ENCODE results near the gene LRRC45.

The LRRC45 gene

DNA sequence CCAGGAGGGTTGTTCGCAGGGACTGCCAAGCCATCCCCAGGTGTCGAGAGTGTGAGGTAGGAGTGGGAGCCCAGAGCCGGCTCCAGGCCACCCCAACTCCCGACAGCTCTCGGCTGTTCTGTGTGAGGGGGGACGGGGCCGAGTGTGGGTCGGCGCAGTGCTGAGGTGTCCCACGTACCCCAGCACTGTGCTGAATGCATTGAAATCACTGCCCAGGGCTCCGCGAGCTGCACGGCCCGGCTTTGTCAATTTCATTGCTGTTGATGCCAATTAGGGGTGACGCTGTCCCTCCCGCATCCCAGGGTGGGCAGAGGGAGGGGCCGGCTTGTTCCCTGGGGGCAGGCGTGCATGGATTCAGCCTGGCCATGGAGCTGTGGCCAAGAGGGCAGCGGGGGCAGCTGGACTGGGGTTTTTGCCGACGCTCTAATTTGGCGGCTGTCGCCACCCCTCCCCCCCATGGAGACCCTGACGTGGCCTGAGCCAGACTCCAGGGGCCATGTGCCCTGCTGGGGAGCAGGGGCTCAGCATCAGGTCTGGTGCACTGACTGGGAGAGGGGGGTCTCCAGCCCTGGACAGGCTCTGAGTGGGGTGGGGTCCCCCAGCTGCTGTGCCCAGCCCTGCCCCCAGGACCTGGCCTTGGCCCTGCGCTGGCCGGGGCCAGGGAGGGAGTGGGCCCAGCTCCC, 14.7 kb upstream of the LRRC45 start:
- no peak for DNase-seq (ENCODE audit: low read depth)

DNA sequence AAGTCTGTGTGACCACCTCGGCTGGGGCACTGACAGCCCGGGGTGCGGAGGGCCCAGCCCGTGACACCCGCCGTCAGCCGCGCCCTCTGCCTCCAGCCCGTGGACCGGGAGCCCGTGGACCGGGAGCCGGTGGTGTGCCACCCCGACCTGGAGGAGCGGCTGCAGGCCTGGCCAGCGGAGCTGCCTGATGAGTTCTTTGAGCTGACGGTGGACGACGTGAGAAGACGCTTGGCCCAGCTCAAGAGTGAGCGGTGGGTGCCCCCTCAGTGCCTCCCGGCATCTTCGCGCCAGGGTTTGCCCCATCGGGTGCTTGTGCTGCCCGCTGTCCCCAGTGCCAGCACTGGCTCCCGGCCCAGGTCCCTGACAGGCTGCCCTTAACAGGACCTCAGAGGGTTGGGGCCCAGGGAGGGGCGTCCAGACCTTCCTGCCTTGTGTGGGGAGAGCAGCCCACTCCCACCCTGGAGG, 14.1 kb upstream of the LRRC45 start:
- DNase-seq (ENCODE audit: low read depth) = no peak

GRCh38 chr17:82009413-82009812, 13.7 kb upstream of the LRRC45 start:
- DNase-seq (ENCODE audit: low read depth) = no peak

- DNase-seq (ENCODE audit: low read depth) = no peak
Measured at GRCh38 chr17:82010575-82011525, 12.3 kb upstream of the LRRC45 start.

DNA sequence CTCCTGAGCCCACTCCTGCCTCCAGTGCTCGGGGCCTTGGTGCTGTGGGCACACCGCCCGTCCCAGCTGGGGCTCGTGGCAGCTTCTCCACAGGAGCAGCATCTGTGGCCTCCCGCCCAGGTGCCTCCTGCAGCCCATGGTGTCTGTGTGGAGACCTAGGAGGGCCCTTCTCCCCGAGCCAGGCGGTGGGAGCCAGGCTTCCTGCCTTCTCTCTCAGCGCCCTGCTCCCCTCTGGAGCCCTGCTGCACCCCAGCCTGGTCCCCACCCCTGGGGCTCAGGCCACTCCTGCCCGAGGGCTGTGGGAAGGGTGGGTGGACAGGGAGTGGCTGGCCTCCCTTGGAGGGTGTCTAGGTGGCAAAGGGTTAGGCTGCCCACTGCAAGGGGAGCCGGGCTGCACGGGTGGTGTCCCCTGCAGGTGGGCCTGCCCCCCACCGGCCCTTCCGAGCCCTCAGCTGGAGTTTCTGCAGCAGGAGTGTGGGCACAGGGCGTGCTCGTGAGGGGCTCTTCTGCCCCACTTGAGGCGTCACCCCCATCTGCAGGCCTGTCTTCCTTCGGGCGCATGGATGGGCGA, 11.4 kb upstream of the LRRC45 start:
- DNase-seq (ENCODE audit: low read depth) = no peak

- no peak for DNase-seq (ENCODE audit: low read depth)
Measured at GRCh38 chr17:82012261-82012639, 10.9 kb upstream of the LRRC45 start.

DNA sequence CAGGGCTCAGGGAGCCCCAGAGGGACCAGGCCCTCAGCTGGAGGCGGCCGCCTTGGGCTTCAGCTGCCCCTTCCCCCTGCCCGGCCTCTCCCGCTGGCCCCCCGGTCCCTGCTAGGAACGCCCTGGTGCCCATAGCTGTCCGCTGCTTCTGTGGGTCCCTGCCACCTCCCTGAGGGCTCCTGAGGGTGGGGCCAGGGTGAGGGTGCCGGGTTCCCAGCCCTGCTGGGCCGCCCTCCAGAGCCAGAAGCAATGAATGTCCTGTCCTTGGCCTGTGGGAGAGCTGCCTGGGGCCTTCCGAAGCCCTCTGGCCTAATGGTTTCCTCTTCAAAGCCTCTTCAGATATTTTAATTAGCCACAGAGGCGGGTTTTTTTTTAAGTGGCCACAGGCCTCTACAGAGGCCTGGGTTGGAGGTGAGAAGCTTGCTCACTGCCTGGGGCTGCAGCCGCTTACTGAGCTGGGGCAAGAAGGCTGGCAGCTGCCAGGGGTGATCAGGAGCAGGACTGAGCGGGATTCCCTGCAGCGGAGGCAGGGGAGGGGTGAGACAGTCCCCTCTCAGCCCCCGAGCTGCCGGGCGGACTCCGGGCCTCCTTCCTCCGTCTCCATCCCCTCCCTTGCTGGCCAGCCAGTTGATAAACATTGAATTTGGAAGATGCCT, 10.3 kb upstream of the LRRC45 start:
- DNase-seq (ENCODE audit: low read depth) = no peak

GRCh38 chr17:82013341-82013740, 9.8 kb upstream of the LRRC45 start:
- no peak for DNase-seq (ENCODE audit: low read depth)

DNA sequence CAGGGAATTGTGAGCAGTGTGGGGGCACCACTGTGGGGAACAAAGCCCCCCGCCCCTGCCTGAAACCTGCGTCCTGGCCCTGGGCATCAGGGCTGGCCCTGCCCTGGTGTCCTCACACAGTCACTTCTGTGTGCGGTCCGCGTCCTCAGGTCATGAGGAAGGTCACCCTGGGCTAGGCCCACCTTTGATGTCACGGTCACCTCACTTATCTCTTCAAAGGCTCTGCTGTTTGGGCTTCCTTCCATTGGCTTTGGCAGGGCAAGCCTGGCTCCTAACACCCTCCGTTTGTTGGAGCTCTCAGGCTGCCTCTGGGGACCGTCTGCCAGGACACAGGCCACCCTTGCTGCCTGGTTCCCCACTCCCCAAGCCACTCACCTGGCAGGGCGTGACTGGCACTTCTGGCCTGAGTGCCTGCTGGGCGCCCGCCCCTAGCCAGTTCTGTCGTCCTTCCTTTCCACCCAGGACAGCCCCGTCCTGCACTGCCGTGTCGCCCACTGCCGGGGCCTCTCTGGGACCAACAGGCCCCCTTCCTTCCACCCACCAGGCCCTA, 9.3 kb upstream of the LRRC45 start:
- no peak for DNase-seq (ENCODE audit: low read depth)

DNA sequence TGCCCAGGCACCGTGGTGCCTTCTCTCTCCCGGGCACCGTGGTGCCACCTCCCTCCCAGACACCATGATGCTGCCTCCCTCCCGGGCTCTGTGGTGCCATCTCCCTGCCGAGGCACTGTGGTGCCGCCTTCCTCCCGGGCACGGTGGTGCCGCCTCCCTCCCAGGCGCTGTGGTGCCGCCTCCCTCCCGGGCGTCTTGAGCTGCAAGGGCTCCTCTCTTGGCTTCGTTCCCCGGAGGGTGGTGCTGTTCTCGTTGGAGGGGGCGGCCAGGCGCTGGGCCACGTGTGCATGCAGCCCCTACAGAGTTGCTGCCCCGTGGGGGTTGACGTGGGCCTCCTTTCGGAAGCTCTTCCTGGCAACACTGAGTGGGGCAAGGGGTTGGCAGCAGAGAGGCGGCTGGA, 8.7 kb upstream of the LRRC45 start:
- no peak for DNase-seq (ENCODE audit: low read depth)

DNA sequence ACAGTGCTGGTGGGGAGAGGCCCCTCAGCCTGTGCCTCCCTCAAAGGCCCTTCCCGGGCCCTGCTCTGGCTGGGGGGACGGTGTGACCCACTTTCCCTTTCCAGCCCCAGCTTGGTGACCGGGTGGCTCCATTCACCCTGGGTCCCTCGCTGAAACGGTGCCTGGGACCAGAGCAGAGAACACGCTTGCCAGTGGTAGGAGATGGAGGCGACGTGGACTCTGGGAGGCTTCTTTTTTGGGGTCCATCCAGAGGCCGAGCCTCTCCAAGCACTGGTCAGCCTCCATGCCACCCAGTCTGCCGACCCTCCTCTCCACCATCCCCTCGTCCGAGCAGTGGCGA, 8.2 kb upstream of the LRRC45 start:
- DNase-seq (ENCODE audit: low read depth) = no peak

DNA sequence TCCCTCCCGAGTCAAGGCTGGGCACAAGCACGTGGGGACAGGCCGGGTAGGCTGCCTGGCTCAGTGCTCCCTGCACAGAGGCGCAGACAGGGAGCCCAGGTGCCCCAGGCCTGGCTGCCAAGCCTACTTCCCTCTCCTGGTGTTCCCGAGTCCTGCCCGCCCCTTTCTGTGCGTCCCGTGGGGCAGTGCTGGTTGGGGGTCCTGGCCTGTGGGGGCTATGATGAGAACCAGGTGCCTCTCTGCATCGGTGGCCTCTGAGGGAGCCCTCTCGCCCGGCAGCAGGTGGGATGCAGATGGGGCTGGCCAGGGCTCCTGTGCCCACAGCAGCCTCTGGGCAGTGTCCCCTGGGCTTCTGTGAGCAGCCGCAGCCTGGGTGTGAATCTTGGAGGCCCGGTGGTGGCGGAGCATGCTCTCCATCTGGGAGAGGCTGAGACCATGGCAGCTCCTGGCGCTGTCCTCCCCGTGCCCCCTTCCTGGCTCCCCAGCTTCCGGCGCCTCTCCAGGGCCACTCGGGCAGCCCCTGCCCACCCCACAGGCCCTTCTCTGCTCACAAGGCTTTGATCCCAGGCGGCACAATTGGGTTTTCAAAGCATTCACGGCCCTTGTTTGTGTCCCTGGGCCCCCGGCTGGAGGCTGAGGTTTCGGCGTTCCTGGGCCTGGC, 7.7 kb upstream of the LRRC45 start:
- DNase-seq (ENCODE audit: low read depth) = no peak

GRCh38 chr17:82016061-82016874, 6.8 kb upstream of the LRRC45 start:
- DNase-seq (ENCODE audit: low read depth) = no peak

- DNase-seq (ENCODE audit: low read depth) = no peak
Measured at GRCh38 chr17:82016875-82017459, 6.1 kb upstream of the LRRC45 start.

DNA sequence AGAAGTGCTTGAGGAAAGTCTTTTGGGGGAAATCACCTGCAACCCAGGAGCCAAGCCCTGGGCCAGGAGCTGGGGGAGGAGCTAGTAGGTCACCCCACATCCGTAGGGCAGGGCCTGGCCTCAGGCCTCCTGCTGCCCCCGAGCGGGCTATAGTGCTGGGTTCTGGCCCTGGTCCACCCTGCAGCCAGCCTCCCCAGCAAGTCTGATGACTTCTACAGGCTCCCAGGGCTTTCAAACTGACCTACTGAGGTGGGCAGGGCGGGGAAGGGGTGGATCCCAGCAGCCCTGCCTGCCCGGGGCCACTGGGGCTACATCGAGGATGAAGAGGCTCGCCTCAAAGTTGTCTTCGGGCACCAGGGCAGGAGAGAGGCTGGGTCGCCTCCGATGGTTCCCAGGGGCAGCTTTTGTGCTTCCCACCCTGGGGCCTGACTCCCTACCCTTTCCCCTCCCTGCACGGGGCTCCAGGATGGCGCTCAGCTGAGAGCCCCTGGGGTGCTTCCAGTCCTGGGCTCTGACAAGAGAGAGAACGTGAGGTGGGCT, 5.4 kb upstream of the LRRC45 start:
- no peak for DNase-seq (ENCODE audit: low read depth)

DNA sequence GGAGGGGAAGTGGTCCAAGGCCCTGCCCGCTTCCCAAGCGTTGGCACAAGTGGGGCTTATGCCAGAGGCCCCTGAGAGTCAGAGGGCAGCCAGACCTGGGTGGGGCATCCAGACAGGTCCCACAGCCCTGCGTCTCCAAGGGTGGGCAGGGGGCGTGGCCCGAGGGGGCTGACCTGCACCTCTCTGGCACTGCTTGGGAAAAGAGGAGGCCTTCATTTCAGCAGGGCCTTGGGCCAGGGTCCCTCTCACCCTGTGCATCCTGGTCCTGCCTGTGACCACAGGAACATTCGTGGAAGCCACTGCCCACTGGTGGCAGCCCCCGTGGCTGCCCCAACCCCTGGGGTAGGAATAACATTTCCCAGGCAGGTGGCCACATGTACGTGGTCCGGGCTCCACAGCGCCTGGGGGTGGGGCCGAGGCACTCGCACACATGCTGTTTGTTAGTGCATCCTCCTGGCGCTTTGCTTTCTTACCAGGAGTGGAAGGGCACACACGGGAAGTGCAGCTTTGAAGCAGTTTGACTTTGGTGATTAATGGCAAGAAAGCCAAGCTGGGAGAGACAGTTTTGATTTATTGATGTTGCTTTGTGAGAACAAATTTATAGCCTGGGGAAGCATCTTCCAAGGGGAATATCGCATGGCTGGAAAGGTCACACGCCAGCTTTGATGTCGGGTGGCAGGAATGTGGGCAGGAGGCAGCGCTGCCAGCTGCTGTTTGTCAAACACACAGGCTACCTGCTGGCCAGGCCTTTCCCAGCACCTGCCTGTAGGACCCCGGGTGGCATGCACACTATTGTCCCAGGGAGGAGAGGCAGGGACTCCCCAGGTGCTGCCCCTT, 4.7 kb upstream of the LRRC45 start:
- no peak for DNase-seq (ENCODE audit: low read depth)

DNA sequence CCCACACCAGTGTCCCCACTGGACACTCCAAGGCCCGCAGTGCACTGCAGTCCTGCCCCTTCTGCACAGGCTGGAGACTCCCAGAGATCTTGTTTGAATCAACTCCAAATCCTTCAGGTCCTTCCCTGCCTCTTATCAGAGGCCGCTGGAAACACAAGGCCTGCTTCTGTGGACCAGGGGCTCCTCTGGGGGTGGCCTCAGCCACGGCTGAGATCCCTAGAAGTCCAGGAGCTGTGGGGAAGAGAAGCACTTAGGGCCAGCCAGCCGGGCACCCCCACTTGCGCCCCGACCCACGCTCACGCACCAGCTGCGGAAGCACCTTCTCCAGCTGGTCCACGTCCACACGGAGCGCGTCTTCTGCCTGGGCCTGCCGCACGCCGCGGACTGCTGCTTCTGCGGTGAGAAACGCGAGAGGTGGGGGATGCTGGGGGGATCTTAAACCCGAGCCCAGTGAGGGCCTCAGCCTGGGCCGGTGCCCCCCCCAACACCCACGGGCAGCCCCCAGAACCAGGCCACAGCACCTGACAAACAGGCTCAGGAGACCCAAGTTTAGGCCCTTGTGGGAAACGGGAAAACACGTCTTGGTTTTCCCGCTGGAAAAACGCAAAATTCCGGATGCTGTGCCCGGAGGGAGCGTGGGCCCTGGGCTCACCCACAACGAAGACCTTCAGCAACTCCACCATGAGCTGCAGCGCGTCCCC, 4.0 kb upstream of the LRRC45 start:
- no peak for DNase-seq (ENCODE audit: low read depth)

DNA sequence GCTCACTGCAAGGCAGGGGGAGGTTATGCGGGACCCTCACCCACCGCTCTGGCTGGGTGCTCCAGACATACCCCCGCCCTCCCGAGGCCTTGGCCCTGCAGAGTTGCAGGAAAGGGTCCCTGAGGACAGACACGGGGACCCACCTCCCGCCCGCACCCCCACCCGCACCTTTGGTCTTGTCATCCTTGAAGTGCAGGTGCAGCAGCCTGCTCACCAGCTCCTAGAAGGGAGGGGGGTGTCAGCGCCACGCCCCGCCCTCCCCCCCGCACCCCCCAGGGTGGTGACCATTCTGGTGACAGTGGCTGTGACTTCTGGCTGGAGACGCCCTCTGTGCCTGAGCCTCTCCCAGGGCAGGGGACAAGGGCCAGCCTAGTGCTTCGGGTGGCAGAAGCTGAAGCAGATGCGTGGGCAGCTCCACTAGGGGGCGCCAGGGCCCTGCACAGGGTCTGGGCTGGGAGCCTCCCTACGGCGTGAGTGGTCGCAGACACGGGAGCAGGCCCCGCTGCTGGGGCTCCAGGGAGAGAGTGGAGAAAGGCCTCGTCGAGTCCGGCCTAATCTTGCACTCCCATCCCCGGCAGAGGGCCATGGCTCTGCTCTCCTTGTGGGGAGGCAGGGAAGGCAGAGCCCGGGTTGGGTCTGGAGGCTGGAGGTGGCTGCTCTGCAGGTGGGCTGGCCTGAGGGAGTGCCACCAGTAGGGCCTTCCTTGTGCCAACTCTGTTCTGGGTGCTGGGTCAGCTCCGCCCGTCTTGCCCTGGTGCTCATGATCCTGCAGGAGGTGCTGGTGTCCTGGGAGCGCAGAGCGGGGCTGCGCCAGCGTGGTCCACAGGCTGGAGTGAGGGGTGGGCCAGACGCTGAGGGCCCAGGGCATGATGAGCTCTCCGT, 3.2 kb upstream of the LRRC45 start:
- peak; percentile 43 for DNase-seq (ENCODE audit: low read depth)
